ENCODE data around the gene NRAP. TPM values are rescaled to one million over a fixed set of nuclear protein-coding genes. Genes with fewer than 3 reads are reported as not detected.

The NRAP gene
- total and polyA plus RNA-seq, 2 of the 8 experiments (the other 6 are each of a cell fraction or from before 2014, with no cell fraction given), result not detected

DNA sequence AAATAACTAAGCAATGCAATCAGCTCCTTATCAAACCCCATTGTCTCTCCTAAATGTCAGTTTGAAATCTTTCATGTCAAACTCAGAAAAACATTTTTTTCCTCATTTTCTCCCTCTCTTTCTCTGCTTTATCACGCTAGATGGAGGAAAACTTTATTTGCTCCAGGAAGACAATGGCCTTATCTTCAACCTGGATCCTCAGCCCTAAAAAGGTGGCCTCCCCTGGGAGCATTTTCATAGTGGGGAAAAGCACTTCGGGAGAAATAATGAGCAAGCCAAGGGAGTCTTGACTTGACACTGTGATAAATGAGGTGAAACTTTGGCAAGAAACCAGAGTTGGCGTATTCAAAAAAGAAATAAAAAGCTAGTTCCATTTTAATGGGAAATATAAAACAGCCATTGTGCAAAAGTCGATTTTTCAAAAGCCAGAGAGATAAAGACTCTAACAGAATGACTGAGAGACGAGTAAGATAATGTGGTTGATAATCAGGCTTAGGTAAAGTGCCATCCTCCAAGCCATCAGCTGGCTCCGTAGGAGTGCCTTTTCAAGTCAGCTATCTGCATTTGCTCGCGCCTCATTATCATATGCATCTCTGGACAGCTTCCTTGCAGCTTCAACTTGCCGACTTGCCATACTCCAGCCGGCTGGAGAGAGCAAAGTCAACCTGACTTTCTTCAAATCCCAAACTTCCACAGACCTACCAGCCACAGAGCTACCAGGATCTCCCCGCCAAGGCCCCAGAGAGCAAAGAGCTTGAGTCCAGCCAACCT, 91.1 kb downstream of the NRAP start (continued):
- TF ChIP-seq, protein P1, sequence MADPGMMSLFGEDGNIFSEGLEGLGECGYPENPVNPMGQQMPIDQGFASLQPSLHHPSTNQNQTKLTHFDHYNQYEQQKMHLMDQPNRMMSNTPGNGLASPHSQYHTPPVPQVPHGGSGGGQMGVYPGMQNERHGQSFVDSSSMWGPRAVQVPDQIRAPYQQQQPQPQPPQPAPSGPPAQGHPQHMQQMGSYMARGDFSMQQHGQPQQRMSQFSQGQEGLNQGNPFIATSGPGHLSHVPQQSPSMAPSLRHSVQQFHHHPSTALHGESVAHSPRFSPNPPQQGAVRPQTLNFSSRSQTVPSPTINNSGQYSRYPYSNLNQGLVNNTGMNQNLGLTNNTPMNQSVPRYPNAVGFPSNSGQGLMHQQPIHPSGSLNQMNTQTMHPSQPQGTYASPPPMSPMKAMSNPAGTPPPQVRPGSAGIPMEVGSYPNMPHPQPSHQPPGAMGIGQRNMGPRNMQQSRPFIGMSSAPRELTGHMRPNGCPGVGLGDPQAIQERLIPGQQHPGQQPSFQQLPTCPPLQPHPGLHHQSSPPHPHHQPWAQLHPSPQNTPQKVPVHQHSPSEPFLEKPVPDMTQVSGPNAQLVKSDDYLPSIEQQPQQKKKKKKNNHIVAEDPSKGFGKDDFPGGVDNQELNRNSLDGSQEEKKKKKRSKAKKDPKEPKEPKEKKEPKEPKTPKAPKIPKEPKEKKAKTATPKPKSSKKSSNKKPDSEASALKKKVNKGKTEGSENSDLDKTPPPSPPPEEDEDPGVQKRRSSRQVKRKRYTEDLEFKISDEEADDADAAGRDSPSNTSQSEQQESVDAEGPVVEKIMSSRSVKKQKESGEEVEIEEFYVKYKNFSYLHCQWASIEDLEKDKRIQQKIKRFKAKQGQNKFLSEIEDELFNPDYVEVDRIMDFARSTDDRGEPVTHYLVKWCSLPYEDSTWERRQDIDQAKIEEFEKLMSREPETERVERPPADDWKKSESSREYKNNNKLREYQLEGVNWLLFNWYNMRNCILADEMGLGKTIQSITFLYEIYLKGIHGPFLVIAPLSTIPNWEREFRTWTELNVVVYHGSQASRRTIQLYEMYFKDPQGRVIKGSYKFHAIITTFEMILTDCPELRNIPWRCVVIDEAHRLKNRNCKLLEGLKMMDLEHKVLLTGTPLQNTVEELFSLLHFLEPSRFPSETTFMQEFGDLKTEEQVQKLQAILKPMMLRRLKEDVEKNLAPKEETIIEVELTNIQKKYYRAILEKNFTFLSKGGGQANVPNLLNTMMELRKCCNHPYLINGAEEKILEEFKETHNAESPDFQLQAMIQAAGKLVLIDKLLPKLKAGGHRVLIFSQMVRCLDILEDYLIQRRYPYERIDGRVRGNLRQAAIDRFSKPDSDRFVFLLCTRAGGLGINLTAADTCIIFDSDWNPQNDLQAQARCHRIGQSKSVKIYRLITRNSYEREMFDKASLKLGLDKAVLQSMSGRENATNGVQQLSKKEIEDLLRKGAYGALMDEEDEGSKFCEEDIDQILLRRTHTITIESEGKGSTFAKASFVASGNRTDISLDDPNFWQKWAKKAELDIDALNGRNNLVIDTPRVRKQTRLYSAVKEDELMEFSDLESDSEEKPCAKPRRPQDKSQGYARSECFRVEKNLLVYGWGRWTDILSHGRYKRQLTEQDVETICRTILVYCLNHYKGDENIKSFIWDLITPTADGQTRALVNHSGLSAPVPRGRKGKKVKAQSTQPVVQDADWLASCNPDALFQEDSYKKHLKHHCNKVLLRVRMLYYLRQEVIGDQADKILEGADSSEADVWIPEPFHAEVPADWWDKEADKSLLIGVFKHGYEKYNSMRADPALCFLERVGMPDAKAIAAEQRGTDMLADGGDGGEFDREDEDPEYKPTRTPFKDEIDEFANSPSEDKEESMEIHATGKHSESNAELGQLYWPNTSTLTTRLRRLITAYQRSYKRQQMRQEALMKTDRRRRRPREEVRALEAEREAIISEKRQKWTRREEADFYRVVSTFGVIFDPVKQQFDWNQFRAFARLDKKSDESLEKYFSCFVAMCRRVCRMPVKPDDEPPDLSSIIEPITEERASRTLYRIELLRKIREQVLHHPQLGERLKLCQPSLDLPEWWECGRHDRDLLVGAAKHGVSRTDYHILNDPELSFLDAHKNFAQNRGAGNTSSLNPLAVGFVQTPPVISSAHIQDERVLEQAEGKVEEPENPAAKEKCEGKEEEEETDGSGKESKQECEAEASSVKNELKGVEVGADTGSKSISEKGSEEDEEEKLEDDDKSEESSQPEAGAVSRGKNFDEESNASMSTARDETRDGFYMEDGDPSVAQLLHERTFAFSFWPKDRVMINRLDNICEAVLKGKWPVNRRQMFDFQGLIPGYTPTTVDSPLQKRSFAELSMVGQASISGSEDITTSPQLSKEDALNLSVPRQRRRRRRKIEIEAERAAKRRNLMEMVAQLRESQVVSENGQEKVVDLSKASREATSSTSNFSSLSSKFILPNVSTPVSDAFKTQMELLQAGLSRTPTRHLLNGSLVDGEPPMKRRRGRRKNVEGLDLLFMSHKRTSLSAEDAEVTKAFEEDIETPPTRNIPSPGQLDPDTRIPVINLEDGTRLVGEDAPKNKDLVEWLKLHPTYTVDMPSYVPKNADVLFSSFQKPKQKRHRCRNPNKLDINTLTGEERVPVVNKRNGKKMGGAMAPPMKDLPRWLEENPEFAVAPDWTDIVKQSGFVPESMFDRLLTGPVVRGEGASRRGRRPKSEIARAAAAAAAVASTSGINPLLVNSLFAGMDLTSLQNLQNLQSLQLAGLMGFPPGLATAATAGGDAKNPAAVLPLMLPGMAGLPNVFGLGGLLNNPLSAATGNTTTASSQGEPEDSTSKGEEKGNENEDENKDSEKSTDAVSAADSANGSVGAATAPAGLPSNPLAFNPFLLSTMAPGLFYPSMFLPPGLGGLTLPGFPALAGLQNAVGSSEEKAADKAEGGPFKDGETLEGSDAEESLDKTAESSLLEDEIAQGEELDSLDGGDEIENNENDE (IDR thresholded peaks at IDR 0.05; ENCODE audit: insufficient replicate concordance, low read length), result no peak
- TF ChIP-seq TBP (IDR thresholded peaks at IDR 0.05; ENCODE audit: low read depth, low read length), result no peak
- TF ChIP-seq BACH1 (IDR thresholded peaks at IDR 0.05; ENCODE audit: low read length), result no peak
- no peak for TF ChIP-seq CBX5 (IDR thresholded peaks at IDR 0.05; ENCODE audit: low read depth, low read length)
- no peak for TF ChIP-seq HDAC2 (IDR thresholded peaks at IDR 0.05; ENCODE audit: borderline replicate concordance in 1 of 2, low read depth in 2 of 2, low read length in 2 of 2)
- TF ChIP-seq EP300 (IDR thresholded peaks at IDR 0.05; ENCODE audit: borderline replicate concordance in 1 of 2, low read depth in 2 of 2, low read length in 2 of 2), result no peak
- TF ChIP-seq CHD1 (IDR thresholded peaks at IDR 0.05; ENCODE audit: low read depth, low read length), result no peak
- no peak for TF ChIP-seq ZNF274 (IDR thresholded peaks at IDR 0.05; ENCODE audit: borderline replicate concordance, extremely low read depth, low read length)
- no peak for TF ChIP-seq CTBP2 (IDR thresholded peaks at IDR 0.05; ENCODE audit: borderline replicate concordance, insufficient read depth, insufficient read length, low read length)
